Stomach (tissue), 4 donors: Measurements from ENCODE around the gene XIST.

Source experiments
- CTCF ChIP-seq, 7 experiments: fragments of 450-650 bp in 4 of 7; fragments of 200-600 bp in 3 of 7; sonication (generic) in 3 of 7; IDR thresholded peaks; one replicate each; pipeline ENCODE4 v1.5.1; 2016 to 2019; ENCODE audit warnings: antibody characterized with exemption in 7 of 7, control low read depth in 2 of 7, mild to moderate bottlenecking in 1 of 7
- POLR2AphosphoS5 ChIP-seq, 3 donors: sonication (generic); formaldehyde crosslinking; IDR thresholded peaks; one replicate each; pipeline ENCODE4 v1.6.1; 2016; ENCODE audit warnings: antibody characterized with exemption in 3 of 3

GRCh38 chrX:73847991-73848390 is 4.5 kb downstream of the XIST start:
- TF ChIP-seq CTCF (IDR thresholded peaks at IDR 0.05) (no peak), POLR2AphosphoS5 (IDR thresholded peaks at IDR 0.05) (no peak)
